ENCODE results near the gene COL27A1. TPM values are rescaled to one million over a fixed set of nuclear protein-coding genes. Genes with fewer than 3 reads are reported as not detected.

The COL27A1 gene
- total and polyA plus RNA-seq, 2 experiments from 2014 or later: 44.6 to 47.0 TPM

DNA sequence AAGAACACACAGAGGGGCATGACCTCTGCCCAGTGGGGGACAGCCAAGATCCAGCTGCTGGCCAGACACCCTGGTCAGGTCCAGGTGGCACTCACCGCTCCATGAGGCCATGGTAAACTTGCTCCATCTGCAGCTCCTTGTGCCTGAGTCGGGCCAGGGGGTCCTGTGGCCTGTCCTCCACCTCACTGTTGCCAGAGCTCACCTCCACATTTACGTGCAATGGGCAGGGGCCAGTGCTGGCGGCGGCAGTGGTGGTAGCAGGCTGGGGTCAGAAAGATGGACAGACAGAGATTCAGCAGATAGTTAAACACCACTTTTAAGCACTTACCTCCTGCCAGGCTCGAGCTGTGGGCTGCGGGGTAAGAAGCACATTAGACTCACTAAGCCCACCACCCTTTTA, 204.5 kb downstream of the COL27A1 start:
- H4K20me1 ChIP-seq (ENCODE audit: insufficient read depth, poor library complexity, severe bottlenecking): no peaks in the 10 kb centered on the region
- no peaks in the 10 kb centered on the region for H3K27me3 ChIP-seq
- DNase-seq (ENCODE audit: low spot score): no peak
- H3K27ac ChIP-seq: no peak overlapping the region
- WGBS (ENCODE audit: low lambda C conversion rate, missing lambda C conversion rate): 94% methylated on average over 7 of the region's 7 CpGs
- H3K9me2 ChIP-seq (replicated peaks; ENCODE audit: insufficient read depth): no peaks in the 10 kb centered on the region
- no peaks in the 10 kb centered on the region for H3K9me3 ChIP-seq (ENCODE audit: low read depth)
- H3K79me2 ChIP-seq: no peaks in the 10 kb centered on the region
- H3K4me3 ChIP-seq: no peak overlapping the region
- H3K36me3 ChIP-seq (replicated peaks; ENCODE audit: insufficient read depth, low read depth): peaks cover 6% of the 10 kb centered on the region
- H2AFZ ChIP-seq: no peak overlapping the region
- TF ChIP-seq, protein P1, sequence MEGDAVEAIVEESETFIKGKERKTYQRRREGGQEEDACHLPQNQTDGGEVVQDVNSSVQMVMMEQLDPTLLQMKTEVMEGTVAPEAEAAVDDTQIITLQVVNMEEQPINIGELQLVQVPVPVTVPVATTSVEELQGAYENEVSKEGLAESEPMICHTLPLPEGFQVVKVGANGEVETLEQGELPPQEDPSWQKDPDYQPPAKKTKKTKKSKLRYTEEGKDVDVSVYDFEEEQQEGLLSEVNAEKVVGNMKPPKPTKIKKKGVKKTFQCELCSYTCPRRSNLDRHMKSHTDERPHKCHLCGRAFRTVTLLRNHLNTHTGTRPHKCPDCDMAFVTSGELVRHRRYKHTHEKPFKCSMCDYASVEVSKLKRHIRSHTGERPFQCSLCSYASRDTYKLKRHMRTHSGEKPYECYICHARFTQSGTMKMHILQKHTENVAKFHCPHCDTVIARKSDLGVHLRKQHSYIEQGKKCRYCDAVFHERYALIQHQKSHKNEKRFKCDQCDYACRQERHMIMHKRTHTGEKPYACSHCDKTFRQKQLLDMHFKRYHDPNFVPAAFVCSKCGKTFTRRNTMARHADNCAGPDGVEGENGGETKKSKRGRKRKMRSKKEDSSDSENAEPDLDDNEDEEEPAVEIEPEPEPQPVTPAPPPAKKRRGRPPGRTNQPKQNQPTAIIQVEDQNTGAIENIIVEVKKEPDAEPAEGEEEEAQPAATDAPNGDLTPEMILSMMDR (IDR thresholded peaks at IDR 0.05; ENCODE audit: poor library complexity): no peak
- TF ChIP-seq EZH2 (IDR thresholded peaks at IDR 0.05; ENCODE audit: borderline replicate concordance) (no peak), EZH2phosphoT487 (IDR thresholded peaks at IDR 0.05; ENCODE audit: low read depth, severe bottlenecking, unreplicated experiment) (no peak)
- H3K4me2 ChIP-seq: no peak overlapping the region
- peaks cover 12% of the 10 kb centered on the region for H3K4me1 ChIP-seq (ENCODE audit: insufficient read depth)

DNA sequence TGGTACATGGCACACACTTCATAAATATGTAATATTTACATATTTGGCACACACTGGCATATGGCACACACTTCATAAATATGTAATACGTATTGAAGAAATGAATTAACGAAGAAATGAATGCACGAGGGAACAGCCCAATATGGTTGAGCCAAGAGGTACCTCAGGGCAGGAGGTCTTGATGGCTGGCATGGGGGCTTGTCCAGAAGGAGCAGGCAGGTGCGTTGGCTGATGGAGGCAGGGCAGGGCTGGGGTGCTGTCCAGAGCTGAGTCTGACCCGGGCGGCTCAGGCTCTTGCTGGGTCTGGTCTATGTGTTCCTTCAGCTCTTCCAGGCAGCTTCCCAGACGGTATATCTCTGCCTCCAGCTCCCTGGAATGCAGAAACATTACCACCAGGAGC, 206.2 kb downstream of the COL27A1 start:
- no peak overlapping the region for H3K4me3 ChIP-seq
- H3K4me2 ChIP-seq: no peak overlapping the region
- no peaks in the 10 kb centered on the region for H4K20me1 ChIP-seq (ENCODE audit: insufficient read depth, poor library complexity, severe bottlenecking)
- TF ChIP-seq EZH2 (IDR thresholded peaks at IDR 0.05; ENCODE audit: borderline replicate concordance) (no peak), EZH2phosphoT487 (IDR thresholded peaks at IDR 0.05; ENCODE audit: low read depth, severe bottlenecking, unreplicated experiment) (no peak)
- TF ChIP-seq, protein P1 (IDR thresholded peaks at IDR 0.05; ENCODE audit: poor library complexity): no peak
- WGBS (ENCODE audit: low lambda C conversion rate, missing lambda C conversion rate): 97% methylated on average over 7 of the region's 7 CpGs
- no peaks in the 10 kb centered on the region for H3K27me3 ChIP-seq
- no peak for DNase-seq (ENCODE audit: low spot score)
- no peak overlapping the region for H3K27ac ChIP-seq
- peaks cover 6% of the 10 kb centered on the region for H3K36me3 ChIP-seq (replicated peaks; ENCODE audit: insufficient read depth, low read depth)
- H3K9me2 ChIP-seq (replicated peaks; ENCODE audit: insufficient read depth): no peaks in the 10 kb centered on the region
- H2AFZ ChIP-seq: no peak overlapping the region
- peaks cover 23% of the 10 kb centered on the region for H3K4me1 ChIP-seq (ENCODE audit: insufficient read depth)
- H3K9me3 ChIP-seq (ENCODE audit: low read depth): no peaks in the 10 kb centered on the region
- no peaks in the 10 kb centered on the region for H3K79me2 ChIP-seq

MicroRNAs encoded within 50 kb of the gene (microRNA counts, 767-probe panel; counts per million panel counts)
- microRNA hsa-miR-455-3p (not detected), microRNA hsa-miR-455-5p (not detected)

Small RNA genes within 50 kb of the gene (microRNA-seq; reads per million reads assigned to microRNA genes)
- gene MIR455: 11,254 reads per million, percentile 94 among the genes with 10 or more reads in this experiment

Small RNA genes within 50 kb of the gene (small RNA-seq; reads per million reads assigned to genes)
- 39.4 reads per million, percentile 97 among the genes with 10 or more reads in this experiment for gene MIR455

Other genes starting within 250 kb of the COL27A1 start
- gene AMBP, start 77.2 kb upstream of the COL27A1 start, total RNA-seq: 713 and 736 TPM in 2 replicates
- gene AMBP, start 77.2 kb upstream of the COL27A1 start, polyA plus RNA-seq: 664 and 833 TPM in 2 replicates
- 31.9 and 39.9 TPM in 2 replicates for gene KIF12, start 56.2 kb upstream of the COL27A1 start, total RNA-seq
- gene KIF12, start 56.2 kb upstream of the COL27A1 start, polyA plus RNA-seq: 96.5 and 97.3 TPM in 2 replicates
- gene ORM1, start 167.6 kb downstream of the COL27A1 start, total RNA-seq: 397 and 472 TPM in 2 replicates
- 538 and 976 TPM in 2 replicates for gene ORM1, start 167.6 kb downstream of the COL27A1 start, polyA plus RNA-seq
- 45.7 and 52.0 TPM in 2 replicates for gene ORM2, start 174.3 kb downstream of the COL27A1 start, total RNA-seq
- 80.9 and 136 TPM in 2 replicates for gene ORM2, start 174.3 kb downstream of the COL27A1 start, polyA plus RNA-seq
- gene AKNA, start 232.4 kb downstream of the COL27A1 start, total RNA-seq: 12.9 and 13.8 TPM in 2 replicates
- 4.5 and 6.6 TPM in 2 replicates for gene AKNA, start 232.4 kb downstream of the COL27A1 start, polyA plus RNA-seq